Colon (tissue), 2 donors: ENCODE measurements around the gene AVPI1.
"Not testable (repeated sequence)": the region's sequence is repeated elsewhere in the genome, so short reads cannot be mapped to it uniquely, and the experiment has no call there.

Experiments
- FAIRE-seq: peaks from 2 replicates; lab custom pipeline; 2012; peaks lifted over from hg19 to GRCh38; lab: Jason Lieb, UNC
- donor health status: control.
- donor health status: control.

Gene AVPI1

GRCh38 chr10:97640174-97640867 lies 46.7 kb downstream of the AVPI1 start, which contains the start of gene PI4K2A:
PI4K2A (plus strand) TSS chr10:97640671; CDS start chr10:97640743, 72 bp downstream.
- no peak for FAIRE-seq

GRCh38 chr10:97639090-97639489 lies 48.0 kb downstream of the AVPI1 start:
- not testable (repeated sequence) for FAIRE-seq

- no peak for FAIRE-seq
Observed at GRCh38 chr10:97635577-97635976, 51.5 kb downstream of the AVPI1 start.

- no peak for FAIRE-seq
Observed at GRCh38 chr10:97633921-97634320, 53.1 kb downstream of the AVPI1 start.

- FAIRE-seq: no peak
Observed at GRCh38 chr10:97632949-97633884, 53.8 kb downstream of the AVPI1 start, which contains the start of gene MORN4. MORN4 (minus strand) TSS chr10:97633500; CDS start chr10:97619653, 13,847 bp downstream.

GRCh38 chr10:97631098-97631497 lies 55.9 kb downstream of the AVPI1 start:
- no peak for FAIRE-seq

- FAIRE-seq: no peak
Observed at GRCh38 chr10:97629289-97629688, 57.8 kb downstream of the AVPI1 start.

- FAIRE-seq: no peak
Observed at GRCh38 chr10:97628228-97628627, 58.8 kb downstream of the AVPI1 start.

- FAIRE-seq: no peak
Observed at GRCh38 chr10:97627731-97628130, 59.3 kb downstream of the AVPI1 start.
